Measurements from ENCODE around the gene NTM.

NTM gene

DNA sequence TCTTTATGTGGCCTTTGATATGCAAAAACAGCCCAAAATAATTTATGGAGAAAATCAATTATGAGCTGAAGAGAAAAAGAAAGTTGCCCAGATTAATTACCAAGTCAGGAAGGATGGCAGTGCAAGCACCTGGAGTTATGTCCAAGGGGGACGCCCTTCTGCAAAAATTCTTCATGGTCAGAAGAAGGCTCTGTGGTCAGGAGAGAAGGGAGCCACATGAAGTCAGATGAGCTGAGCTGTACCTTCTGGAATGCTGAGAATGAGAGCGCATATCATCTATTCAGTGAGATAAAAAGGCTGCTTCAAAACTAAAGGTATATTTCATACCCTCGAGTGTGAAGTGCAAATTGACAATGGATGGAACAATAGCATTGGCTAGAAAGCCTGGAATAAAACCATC, 607.4 kb downstream of the NTM start:
- no peak for DNase-seq (ENCODE audit: low spot score)
- TF ChIP-seq, protein P1, sequence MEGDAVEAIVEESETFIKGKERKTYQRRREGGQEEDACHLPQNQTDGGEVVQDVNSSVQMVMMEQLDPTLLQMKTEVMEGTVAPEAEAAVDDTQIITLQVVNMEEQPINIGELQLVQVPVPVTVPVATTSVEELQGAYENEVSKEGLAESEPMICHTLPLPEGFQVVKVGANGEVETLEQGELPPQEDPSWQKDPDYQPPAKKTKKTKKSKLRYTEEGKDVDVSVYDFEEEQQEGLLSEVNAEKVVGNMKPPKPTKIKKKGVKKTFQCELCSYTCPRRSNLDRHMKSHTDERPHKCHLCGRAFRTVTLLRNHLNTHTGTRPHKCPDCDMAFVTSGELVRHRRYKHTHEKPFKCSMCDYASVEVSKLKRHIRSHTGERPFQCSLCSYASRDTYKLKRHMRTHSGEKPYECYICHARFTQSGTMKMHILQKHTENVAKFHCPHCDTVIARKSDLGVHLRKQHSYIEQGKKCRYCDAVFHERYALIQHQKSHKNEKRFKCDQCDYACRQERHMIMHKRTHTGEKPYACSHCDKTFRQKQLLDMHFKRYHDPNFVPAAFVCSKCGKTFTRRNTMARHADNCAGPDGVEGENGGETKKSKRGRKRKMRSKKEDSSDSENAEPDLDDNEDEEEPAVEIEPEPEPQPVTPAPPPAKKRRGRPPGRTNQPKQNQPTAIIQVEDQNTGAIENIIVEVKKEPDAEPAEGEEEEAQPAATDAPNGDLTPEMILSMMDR (IDR thresholded peaks at IDR 0.05; ENCODE audit: extremely low read depth, missing control alignments), result no peak

DNA sequence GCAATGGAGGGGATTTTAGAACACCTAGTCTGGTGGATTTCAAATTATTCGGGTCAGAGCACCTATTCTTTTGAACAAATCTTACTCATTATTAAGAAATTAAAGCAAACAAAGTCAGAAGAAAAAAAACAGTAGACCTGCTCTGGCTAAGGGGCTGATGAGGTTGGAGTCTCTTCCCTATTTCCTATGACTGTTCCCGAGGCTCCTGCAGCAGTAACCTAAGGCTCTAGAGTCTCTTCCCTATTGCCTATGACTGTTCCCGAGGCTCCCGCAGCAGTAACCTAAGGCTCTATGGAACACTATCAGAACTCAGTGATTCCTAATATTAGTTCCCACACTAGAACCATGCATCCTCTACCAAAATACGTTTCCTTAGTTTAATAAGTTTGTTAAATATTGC, 607.9 kb downstream of the NTM start:
- TF ChIP-seq, protein P1 (IDR thresholded peaks at IDR 0.05; ENCODE audit: extremely low read depth, missing control alignments), result no peak
- DNase-seq (ENCODE audit: low spot score), result no peak

DNA sequence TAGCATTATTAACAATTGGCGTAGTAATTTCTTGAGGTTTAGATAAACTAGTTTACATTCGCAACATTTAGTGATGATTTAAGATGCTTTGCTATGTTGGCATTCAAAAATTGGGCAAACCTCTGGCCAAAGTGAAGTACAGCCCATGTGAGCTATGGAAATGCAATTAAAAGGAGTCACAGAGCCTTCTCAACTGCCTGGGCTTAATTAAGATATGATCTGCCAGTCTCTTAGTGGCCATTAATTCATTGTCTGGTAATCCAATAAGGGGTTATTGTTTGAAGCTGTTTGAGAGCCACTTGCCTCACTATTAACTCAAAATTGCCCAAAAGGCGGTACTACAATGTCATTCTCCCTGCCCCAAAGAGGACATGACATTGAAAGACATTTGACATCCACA, 608.9 kb downstream of the NTM start:
- no peak for DNase-seq (ENCODE audit: low spot score)
- TF ChIP-seq, protein P1 (IDR thresholded peaks at IDR 0.05; ENCODE audit: extremely low read depth, missing control alignments), result no peak

DNA sequence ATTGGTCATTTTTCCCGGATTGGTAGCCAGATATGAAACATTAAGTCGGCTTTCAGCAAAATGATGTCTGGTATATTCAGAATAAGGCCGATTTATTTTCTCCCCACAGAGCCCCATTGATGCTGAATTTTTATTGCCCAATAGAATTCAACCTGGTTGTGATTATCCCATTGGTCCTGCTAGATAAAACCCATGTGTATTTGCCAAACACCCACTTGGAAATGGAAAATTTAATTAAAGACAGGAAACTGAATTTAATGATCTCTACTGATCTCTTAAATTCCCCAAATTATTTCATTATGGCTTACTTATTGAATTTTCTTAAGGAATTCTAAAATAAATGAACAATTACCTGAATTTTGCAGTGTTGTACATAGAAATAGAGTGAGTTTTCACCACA, 609.8 kb downstream of the NTM start:
- no peak for DNase-seq (ENCODE audit: low spot score)

DNA sequence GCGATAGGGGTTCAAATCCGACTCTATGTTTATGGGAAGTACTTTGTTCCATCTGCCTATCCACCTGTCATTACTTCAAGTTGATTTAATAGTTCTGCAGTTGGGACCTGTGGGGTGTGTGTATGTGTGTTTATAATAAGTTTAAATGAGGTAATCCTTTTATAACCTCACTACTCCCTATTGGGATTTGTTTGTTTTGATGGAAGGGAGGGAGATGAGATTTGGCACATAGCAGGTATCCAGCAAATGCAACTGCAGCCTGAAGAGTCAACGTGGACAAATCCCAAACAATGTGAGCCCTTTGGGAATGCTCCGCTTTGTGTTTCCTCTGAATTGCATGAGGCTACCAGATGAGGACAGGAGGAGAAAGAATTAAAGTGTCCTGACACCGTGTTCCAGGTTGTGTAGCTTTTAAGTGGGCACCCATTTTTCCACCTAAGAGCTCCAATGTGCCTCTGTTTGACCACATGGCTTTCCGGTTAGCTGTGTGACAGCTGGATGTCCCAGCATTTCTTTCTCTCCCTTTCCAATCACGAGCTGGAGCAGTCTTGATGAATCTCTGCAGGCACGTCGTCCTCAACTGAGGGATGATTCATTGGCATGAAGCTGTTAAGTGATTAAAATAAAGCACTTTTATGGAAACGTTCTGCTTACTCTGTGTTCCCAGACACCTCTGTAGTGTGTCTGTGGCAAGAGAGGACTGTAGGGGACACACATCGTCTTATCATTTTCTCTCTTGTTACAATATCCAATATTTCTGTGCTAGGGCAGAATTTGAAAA, 610.7 kb downstream of the NTM start:
- TF ChIP-seq, protein P1 (IDR thresholded peaks at IDR 0.05; ENCODE audit: extremely low read depth, missing control alignments), result no peak
- no peak for DNase-seq (ENCODE audit: low spot score)

More for the DNA sequence above, 609.8 kb downstream of the NTM start:
- TF ChIP-seq, protein P1 (IDR thresholded peaks at IDR 0.05; ENCODE audit: extremely low read depth, missing control alignments), result no peak

DNA sequence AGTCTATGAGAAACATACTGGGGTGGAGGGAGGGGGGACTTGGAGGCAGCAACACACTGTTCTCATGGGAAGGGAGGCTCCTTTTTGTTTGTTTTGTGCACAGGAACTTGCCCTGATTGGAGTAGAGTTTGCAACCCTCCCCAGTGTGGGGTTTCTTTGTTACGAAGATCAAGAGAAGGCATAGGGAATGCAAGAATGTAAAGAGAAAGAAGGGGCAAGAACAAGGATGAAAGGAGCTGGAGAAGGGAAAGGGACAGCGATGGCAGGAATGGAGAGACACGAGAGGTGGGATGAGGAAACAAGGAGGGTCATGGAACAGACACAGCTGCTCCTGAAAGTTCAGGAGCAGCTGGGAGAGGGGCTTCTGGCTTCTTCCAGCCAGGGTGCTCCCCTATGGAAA, 611.7 kb downstream of the NTM start:
- no peak for DNase-seq (ENCODE audit: low spot score)
- TF ChIP-seq, protein P1 (IDR thresholded peaks at IDR 0.05; ENCODE audit: extremely low read depth, missing control alignments), result no peak

DNA sequence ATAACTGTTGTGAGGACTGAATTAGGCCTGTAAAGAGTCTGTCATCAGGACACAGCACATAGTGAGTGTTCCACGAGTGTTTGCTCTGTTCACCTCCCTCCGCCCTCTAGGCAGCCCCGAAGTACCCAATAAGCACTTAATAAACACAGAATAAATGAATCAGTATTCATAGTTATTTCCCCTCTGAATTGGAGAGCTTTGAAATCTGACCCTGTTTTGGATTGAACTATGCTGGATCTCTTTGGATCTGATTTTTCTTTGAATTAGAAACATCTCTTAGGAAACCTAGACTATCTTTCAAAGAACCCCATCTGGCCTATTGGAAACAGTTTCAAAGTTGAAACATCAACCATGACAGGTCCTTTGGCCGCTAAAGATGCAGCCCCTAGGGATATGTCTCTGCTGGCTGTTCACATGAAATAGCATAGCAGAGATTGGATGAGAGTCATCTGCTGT, 615.5 kb downstream of the NTM start:
- no peak for DNase-seq (ENCODE audit: low spot score)
- TF ChIP-seq, protein P1 (IDR thresholded peaks at IDR 0.05; ENCODE audit: extremely low read depth, missing control alignments), result no peak
